Type B pancreatic cell (in vitro differentiated cells): ENCODE measurements around the gene OVOL3. TPM values are rescaled to one million over a fixed set of nuclear protein-coding genes. Genes with fewer than 3 reads are reported as not detected.
"Not testable (repeated sequence)": the region's sequence is repeated elsewhere in the genome, so short reads cannot be mapped to it uniquely, and the experiment has no call there.

ENCODE experiments used
- DNase-seq: peaks from one replicate; pipeline ENCODE4 v3.0.0; 2021; ENCODE audit warnings: mixed read lengths; ENCODE audit not compliant: unreplicated experiment; ENCODE audit errors: extremely low spot score
- H3K27ac Mint-ChIP-seq: 2 replicates; pipeline ENCODE4 v1.8.0; 2021; ENCODE audit warnings: mild to moderate bottlenecking, mixed read lengths
- H3K27me3 Mint-ChIP-seq: 2 replicates; pipeline ENCODE4 v1.8.0; 2021; ENCODE audit warnings: mixed read lengths
- H3K36me3 Mint-ChIP-seq: 2 replicates; pipeline ENCODE4 v1.8.0; 2021; ENCODE audit warnings: mixed read lengths
- H3K4me1 Mint-ChIP-seq: one replicate; pipeline ENCODE4 v1.8.0; 2021; ENCODE audit warnings: mixed read lengths; ENCODE audit not compliant: unreplicated experiment
- H3K4me3 Mint-ChIP-seq: 2 replicates; pipeline ENCODE4 v1.8.0; 2021; ENCODE audit warnings: mild to moderate bottlenecking, mixed read lengths
- H3K9me3 Mint-ChIP-seq: 2 replicates; pipeline ENCODE4 v1.8.0; 2021; ENCODE audit warnings: mixed read lengths
- long read RNA-seq: library from polyadenylated mRNA; unstranded; transcript quantifications from one replicate; pipeline ENCODE4 v2.0.0, GENCODE V29; 2020
- total RNA-seq: library from RNA; stranded (reverse); gene quantifications from 2 replicates; pipeline ENCODE4 v1.2.1, GENCODE V29; 2021; ENCODE audit warnings: low replicate concordance
- TF ChIP-seq, protein P1 (sequence below): fragments of 200-600 bp; sonication (generic); conservative IDR thresholded peaks from 2 replicates; pipeline ENCODE4 v1.5.0; 2021; ENCODE audit warnings: antibody characterized with exemption, mild to moderate bottlenecking

Gene OVOL3
- not detected in 2 replicates for total RNA-seq
- long read RNA-seq: 0 reads

DNA sequence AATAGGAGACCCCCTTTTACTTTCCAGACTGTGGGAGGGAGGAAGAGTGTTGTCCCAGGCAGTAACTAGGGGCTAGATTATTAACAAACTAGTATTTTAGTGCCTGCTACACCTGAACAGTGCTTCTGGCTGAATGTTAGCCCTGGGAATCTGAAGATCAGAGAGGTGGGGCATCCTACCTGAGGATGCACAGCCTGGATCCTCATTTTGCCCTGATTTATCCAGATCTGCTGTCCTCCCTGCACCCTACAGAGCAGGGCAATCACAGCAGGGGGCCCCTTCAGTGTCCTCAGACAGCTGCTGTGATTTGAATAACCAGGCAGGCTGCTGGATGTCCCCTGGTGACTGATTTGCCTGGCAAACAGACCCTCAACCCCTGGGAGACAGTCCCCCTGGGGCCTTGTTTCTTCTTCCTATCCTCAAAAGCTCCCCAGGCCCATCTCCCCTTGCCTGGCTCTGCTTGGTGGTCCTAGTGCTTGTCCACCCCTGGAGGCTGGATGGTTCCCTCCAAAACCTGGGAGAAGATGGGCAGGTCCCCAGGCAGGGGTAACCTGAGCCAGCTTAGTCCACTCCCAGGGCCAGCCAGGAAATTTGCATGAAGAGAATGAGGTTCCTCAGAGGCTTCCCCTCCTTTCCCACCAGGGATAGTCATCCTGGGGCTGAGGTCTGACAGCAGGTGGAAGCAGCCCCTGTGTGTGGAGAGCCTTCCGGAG, at the start of gene OVOL3:
Gene OVOL3, plus strand, starts transcription at position 657 of the 713 bp plus-strand sequence. CDS start 60 bp downstream, outside the sequence.
- Mint-ChIP-seq H3K27ac (peak within 1 kb of the TSS; percentile 16), H3K4me1 (peaks cover 9% of the 10 kb centered on the region), H3K4me3 (peak within 1 kb of the TSS; percentile 29), H3K27me3 (peaks cover 3% of the 10 kb centered on the region), H3K9me3 (no peaks in the 10 kb centered on the region), H3K36me3 (peaks cover 9% of the 10 kb centered on the region)
- DNase-seq: no peak
- TF ChIP-seq, protein P1, sequence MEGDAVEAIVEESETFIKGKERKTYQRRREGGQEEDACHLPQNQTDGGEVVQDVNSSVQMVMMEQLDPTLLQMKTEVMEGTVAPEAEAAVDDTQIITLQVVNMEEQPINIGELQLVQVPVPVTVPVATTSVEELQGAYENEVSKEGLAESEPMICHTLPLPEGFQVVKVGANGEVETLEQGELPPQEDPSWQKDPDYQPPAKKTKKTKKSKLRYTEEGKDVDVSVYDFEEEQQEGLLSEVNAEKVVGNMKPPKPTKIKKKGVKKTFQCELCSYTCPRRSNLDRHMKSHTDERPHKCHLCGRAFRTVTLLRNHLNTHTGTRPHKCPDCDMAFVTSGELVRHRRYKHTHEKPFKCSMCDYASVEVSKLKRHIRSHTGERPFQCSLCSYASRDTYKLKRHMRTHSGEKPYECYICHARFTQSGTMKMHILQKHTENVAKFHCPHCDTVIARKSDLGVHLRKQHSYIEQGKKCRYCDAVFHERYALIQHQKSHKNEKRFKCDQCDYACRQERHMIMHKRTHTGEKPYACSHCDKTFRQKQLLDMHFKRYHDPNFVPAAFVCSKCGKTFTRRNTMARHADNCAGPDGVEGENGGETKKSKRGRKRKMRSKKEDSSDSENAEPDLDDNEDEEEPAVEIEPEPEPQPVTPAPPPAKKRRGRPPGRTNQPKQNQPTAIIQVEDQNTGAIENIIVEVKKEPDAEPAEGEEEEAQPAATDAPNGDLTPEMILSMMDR: no peak

DNA sequence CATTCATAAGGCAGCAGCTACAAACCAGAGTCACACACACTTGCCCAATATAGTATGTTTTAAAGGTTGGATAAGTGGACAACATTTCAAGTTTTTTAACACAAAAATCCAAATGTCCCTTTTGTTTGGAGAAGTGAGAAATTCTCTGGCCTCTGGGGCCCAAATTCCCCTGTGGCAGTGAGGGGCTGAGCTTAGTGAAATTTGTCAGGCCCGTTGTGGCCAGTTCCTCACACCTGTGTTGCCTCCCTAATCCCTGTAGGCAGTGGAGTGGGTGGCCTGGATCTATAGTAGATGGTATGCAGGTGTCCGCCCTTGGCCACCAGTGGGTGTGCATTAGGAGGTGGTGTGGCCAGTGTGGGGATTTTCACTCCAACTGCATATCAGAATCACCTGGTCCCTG, 49.6 kb upstream of the OVOL3 start:
- Mint-ChIP-seq H3K36me3 (no peaks in the 10 kb centered on the region), H3K4me1 (peaks cover 2% of the 10 kb centered on the region), H3K27me3 (no peaks in the 10 kb centered on the region), H3K27ac (no peak overlapping the region), H3K4me3 (no peak overlapping the region), H3K9me3 (no peaks in the 10 kb centered on the region)
- no peak for DNase-seq
- TF ChIP-seq, protein P1: no peak

DNA sequence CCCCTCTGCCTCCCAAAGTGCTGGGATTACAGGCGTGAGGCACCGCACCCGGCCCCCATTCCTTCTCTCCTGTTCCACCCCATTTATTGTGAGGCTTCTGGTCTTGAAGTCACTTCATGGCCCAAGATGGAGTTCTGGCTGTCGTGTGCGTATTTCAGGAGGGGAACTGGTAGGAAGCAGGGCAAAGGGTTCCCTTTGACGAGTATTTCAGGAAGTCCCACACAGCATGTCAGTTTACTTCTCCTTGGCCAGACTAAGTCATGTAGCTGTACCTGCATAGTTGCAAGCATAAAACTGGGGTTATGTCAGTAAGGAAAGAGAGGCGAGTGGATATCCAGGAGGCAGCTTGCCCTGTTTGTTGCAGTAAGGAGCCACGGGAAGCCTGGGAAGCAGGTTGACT, 46.1 kb upstream of the OVOL3 start:
- H3K9me3 Mint-ChIP-seq: no peaks in the 10 kb centered on the region
- H3K36me3 Mint-ChIP-seq: peaks cover 4% of the 10 kb centered on the region
- no peaks in the 10 kb centered on the region for H3K4me1 Mint-ChIP-seq
- DNase-seq: no peak
- H3K27ac Mint-ChIP-seq: no peak overlapping the region
- TF ChIP-seq, protein P1: no peak
- no peaks in the 10 kb centered on the region for H3K27me3 Mint-ChIP-seq
- no peak overlapping the region for H3K4me3 Mint-ChIP-seq

DNA sequence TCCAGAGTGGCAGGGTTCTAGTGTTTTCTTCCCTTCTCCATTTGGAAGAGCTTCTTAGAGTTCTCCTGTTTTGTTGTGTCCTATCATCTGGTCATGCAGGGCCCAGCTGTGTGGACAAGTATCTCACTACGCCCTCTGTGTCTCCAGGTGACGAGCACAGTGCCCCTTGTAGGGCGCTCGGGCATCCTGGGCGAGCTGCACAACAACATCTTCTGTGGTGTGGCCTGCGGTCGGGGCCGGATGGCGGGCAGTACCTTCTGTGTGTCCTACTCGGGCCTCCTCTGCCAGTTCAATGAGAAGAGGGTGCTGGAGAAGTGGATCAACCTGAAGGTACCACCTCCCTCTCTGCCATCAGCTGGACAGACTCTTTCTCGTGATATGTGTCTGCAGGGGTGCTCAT, 43.3 kb upstream of the OVOL3 start:
- TF ChIP-seq, protein P1: no peak
- H3K4me3 Mint-ChIP-seq: no peak overlapping the region
- no peak for DNase-seq
- no peaks in the 10 kb centered on the region for H3K9me3 Mint-ChIP-seq
- H3K36me3 Mint-ChIP-seq: peaks cover 4% of the 10 kb centered on the region
- H3K27ac Mint-ChIP-seq: no peak overlapping the region
- no peaks in the 10 kb centered on the region for H3K4me1 Mint-ChIP-seq
- no peaks in the 10 kb centered on the region for H3K27me3 Mint-ChIP-seq

DNA sequence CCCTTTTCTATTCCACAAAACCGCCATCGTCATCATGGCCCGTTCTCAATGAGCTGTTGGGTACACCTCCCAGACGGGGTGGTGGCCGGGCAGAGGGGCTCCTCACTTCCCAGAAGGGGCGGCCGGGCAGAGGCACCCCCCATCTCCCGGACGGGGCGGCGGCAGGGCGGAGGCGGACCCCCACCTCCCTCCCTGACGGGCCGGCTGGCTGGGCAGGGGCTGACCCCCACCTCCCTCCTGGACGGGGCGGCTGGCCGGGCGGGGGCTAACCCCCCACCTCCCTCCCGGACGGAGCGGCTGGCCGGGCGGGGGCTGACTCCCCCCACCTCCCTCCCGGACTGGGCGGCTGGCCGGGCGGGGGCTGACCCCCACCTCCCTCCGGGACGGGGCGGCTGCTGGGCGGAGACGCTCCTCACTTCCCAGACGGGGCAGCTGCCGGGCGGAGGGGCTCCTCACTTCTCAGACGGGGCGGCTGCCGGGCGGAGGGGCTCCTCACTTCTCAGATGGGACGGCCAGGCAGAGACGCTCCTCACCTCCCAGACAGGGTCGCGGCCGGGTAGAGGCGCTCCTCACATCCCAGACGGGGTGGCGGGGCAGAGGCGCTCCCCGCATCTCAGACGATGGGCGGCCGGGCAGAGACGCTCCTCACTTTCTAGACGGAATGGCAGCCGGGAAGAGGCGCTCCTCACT, 42.0 kb upstream of the OVOL3 start:
- H3K4me1 Mint-ChIP-seq, H3K4me3 Mint-ChIP-seq, H3K36me3 Mint-ChIP-seq, H3K27me3 Mint-ChIP-seq, H3K9me3 Mint-ChIP-seq, H3K27ac Mint-ChIP-seq, DNase-seq: not testable (repeated sequence)

DNA sequence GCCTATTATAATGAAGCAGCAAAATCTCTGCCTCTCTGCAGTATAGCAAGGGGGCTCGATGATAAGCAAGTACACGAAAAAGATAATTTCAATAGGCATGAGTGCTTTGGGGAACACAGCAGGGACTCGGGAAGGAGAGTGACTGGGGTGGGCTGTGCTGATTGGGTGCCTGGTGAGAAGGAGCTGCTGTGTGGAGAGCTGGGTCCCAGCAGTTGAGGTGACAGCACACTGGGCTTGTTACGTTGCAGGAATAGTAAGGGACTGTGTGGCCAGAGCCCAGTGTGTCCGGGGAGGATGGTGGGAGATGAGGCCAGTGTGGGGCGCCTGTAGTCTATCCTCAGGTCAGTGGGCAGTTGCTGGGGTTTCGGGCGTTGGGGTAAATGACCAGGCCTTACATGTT, 38.9 kb upstream of the OVOL3 start:
- H3K27ac Mint-ChIP-seq: no peak overlapping the region
- no peak for DNase-seq
- TF ChIP-seq, protein P1: no peak
- H3K9me3 Mint-ChIP-seq: no peaks in the 10 kb centered on the region
- no peak overlapping the region for H3K4me3 Mint-ChIP-seq
- H3K36me3 Mint-ChIP-seq: peaks cover 7% of the 10 kb centered on the region
- H3K27me3 Mint-ChIP-seq: no peaks in the 10 kb centered on the region
- H3K4me1 Mint-ChIP-seq: no peaks in the 10 kb centered on the region
